ENCODE measurements around the gene EXD3. TPM values are rescaled to one million over a fixed set of nuclear protein-coding genes. Genes with fewer than 3 reads are reported as not detected.
A peak's percentile ranks its signal among the peaks of the same experiment; 100 is the strongest.
"Not testable (repeated sequence)": the region's sequence is repeated elsewhere in the genome, so short reads cannot be mapped to it uniquely, and the experiment has no call there.

EXD3 gene
- polyA plus RNA-seq, 2 of the 4 experiments (the other 2 are of a cell fraction): 3.4 to 4.5 TPM

DNA sequence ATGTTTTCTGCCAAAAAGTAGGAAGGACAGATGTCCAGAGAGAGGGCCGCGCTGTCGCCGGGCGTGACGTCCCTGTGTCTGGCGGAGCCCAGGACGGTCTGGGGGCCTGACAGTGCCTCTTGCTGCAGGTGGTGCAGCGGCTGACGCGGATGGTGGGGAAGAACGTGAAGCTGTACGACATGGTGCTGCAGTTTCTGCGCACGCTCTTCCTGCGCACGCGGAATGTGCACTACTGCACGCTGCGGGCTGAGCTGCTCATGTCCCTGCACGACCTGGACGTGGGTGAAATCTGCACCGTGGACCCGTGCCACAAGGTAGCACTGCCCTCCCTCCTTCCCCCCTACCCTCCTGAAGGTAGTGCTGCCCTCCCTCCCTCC lies 160.1 kb downstream of the EXD3 start:
- DNase-seq (ENCODE audit: low read depth in 1 of 2, low spot score in 1 of 2) (no peak), ATAC-seq (peak in 1 of 2 experiments; percentile 15; a peak in 3 of 6 replicates), FAIRE-seq (no peak)
- CTCF ChIA-PET: interaction anchor here (1.0 to 17.1 kb wide), 4 partner anchors 10 to 29 kb away, joined by 4 to 236 read pairs (median 26); partner anchors contain the start of genes STPG3 and TUBB4B
- POLR2A ChIA-PET: interaction anchor here (1.0 kb wide), 1 partner anchor 22 kb away, joined by 4 read pairs; no protein-coding TSS in a partner anchor
- H3K9me3 ChIP-seq: no peaks in the 10 kb centered on the region
- TF ChIP-seq POLR2A (IDR thresholded peaks at IDR 0.05; ENCODE audit: low read length): no peak
- TF ChIP-seq CEBPB (IDR thresholded peaks at IDR 0.05): no peak
- TF ChIP-seq, protein P1, sequence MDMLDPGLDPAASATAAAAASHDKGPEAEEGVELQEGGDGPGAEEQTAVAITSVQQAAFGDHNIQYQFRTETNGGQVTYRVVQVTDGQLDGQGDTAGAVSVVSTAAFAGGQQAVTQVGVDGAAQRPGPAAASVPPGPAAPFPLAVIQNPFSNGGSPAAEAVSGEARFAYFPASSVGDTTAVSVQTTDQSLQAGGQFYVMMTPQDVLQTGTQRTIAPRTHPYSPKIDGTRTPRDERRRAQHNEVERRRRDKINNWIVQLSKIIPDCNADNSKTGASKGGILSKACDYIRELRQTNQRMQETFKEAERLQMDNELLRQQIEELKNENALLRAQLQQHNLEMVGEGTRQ (IDR thresholded peaks at IDR 0.05): no peak
- no peak for TF ChIP-seq SREBF2 (IDR thresholded peaks at IDR 0.05)
- TF ChIP-seq JUN (IDR thresholded peaks at IDR 0.05): no peak
- TF ChIP-seq CBX8 (IDR thresholded peaks at IDR 0.05): no peak
- no peak for TF ChIP-seq ZC3H11A (IDR thresholded peaks at IDR 0.05)
- no peak for TF ChIP-seq HOXB5 (CRISPR knock-in tag; IDR thresholded peaks at IDR 0.05)
- TF ChIP-seq NR3C1 (IDR thresholded peaks at IDR 0.05): no peak
- TF ChIP-seq BHLHE40 (IDR thresholded peaks at IDR 0.05; ENCODE audit: low read depth, low read length): no peak
- TF ChIP-seq, protein P2, sequence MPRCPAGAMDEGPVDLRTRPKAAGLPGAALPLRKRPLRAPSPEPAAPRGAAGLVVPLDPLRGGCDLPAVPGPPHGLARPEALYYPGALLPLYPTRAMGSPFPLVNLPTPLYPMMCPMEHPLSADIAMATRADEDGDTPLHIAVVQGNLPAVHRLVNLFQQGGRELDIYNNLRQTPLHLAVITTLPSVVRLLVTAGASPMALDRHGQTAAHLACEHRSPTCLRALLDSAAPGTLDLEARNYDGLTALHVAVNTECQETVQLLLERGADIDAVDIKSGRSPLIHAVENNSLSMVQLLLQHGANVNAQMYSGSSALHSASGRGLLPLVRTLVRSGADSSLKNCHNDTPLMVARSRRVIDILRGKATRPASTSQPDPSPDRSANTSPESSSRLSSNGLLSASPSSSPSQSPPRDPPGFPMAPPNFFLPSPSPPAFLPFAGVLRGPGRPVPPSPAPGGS (IDR thresholded peaks at IDR 0.05): no peak
- no peak for TF ChIP-seq CHD2 (IDR thresholded peaks at IDR 0.05; ENCODE audit: low read length, partially characterized antibody)
- no peak for TF ChIP-seq NPAS2 (CRISPR knock-in tag; IDR thresholded peaks at IDR 0.05; ENCODE audit: borderline replicate concordance)
- no peak for TF ChIP-seq HOXA7 (CRISPR knock-in tag; IDR thresholded peaks at IDR 0.05)
- TF ChIP-seq PHF8 (IDR thresholded peaks at IDR 0.05; ENCODE audit: borderline replicate concordance, low read depth): no peak
- no peak for TF ChIP-seq MYC (IDR thresholded peaks at IDR 0.05; ENCODE audit: borderline replicate concordance, low read length)
- TF ChIP-seq FOSL2 (IDR thresholded peaks at IDR 0.05): no peak
- TF ChIP-seq FOSL2 (CRISPR knock-in tag; IDR thresholded peaks at IDR 0.05): no peak
- TF ChIP-seq, protein P3, sequence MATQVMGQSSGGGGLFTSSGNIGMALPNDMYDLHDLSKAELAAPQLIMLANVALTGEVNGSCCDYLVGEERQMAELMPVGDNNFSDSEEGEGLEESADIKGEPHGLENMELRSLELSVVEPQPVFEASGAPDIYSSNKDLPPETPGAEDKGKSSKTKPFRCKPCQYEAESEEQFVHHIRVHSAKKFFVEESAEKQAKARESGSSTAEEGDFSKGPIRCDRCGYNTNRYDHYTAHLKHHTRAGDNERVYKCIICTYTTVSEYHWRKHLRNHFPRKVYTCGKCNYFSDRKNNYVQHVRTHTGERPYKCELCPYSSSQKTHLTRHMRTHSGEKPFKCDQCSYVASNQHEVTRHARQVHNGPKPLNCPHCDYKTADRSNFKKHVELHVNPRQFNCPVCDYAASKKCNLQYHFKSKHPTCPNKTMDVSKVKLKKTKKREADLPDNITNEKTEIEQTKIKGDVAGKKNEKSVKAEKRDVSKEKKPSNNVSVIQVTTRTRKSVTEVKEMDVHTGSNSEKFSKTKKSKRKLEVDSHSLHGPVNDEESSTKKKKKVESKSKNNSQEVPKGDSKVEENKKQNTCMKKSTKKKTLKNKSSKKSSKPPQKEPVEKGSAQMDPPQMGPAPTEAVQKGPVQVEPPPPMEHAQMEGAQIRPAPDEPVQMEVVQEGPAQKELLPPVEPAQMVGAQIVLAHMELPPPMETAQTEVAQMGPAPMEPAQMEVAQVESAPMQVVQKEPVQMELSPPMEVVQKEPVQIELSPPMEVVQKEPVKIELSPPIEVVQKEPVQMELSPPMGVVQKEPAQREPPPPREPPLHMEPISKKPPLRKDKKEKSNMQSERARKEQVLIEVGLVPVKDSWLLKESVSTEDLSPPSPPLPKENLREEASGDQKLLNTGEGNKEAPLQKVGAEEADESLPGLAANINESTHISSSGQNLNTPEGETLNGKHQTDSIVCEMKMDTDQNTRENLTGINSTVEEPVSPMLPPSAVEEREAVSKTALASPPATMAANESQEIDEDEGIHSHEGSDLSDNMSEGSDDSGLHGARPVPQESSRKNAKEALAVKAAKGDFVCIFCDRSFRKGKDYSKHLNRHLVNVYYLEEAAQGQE (IDR thresholded peaks at IDR 0.05): no peak
- no peak for TF ChIP-seq ZNF302 (CRISPR knock-in tag; IDR thresholded peaks at IDR 0.05)
- TF ChIP-seq HOXB13 (CRISPR knock-in tag; IDR thresholded peaks at IDR 0.05; ENCODE audit: low read depth): no peak
- peaks cover 4% of the 10 kb centered on the region; the same call in 2 of the 3 replicates for H3K4me1 ChIP-seq
- no peak overlapping the region for H3K4me2 ChIP-seq
- WGBS (ENCODE audit: missing lambda C conversion rate): 90% methylated on average over 24 of the region's 24 CpGs
- no peak overlapping the region for H3K27ac ChIP-seq
- no peak overlapping the region for H3K4me3 ChIP-seq

DNA sequence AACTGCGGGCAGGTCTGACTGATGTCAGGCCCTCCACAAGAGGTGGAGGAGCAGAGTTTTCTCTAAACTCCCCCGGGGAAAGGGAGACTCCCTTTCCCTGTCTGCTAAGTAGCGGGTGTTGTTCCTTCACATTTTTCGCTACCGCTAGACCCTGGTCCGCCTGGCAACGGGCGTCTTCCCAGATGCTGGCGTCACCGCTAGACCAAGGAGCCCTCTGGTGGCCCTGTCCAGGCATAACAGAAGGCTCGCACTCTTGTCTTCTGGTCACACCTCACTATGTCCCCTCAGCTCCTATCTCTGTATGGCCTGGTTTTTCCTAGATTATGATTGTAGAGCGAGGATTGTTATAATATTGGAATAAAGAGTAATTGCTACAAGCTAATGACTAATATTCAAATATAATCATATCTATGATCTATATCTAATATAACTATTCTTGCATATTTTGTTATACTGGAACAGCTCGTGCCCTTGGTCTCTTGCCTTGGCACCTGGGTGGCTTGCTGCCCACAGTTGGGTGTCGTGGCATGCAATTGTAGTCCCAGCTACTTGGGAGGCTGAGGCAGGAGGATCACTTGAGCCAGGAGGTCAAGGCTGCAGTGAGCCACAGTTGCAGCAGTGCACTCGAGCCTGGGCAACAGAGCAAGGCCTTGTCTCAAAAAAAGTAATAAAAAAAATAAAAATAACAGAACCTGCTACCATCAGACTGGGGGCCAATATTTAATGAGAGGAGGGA lies 160.6 kb downstream of the EXD3 start:
- ChIA-PET POLR2A (interaction anchor here (1.0 kb wide), 1 partner anchor 22 kb away, joined by 4 read pairs; no protein-coding TSS in a partner anchor), CTCF (interaction anchor here (1.0 to 17.1 kb wide), 5 partner anchors 11 to 36 kb away, joined by 3 to 236 read pairs (median 9); partner anchors contain the start of genes RNF224, STPG3 and TUBB4B)
- H3K9me3 ChIP-seq, H3K4me1 ChIP-seq, FAIRE-seq, H3K27ac ChIP-seq, H3K4me3 ChIP-seq, H3K4me2 ChIP-seq: not testable (repeated sequence)
- DNase-seq (ENCODE audit: low read depth in 1 of 2, low spot score in 1 of 2) (peak in 1 of 2 experiments; percentile 51), ATAC-seq (peak in 1 of 2 experiments; percentile 64; a peak in 3 of 6 replicates)
- 25% methylated on average over 15 of the region's 15 CpGs for WGBS (ENCODE audit: missing lambda C conversion rate)
- TF ChIP-seq RAD21 (conservative IDR thresholded peaks at IDR 0.05 in 1 of 2, IDR thresholded peaks at IDR 0.05 in 1 of 2) (peak in 1 of 2 experiments; percentile 31; a peak in 2 of 5 replicates), RFX5 (IDR thresholded peaks at IDR 0.05) (peak; percentile 53; the same call in 1 of the 2 replicates), SMC3 (IDR thresholded peaks at IDR 0.05) (0 out of 3 replicates have a peak, but pooled peaks have one; percentile 18)
- TF ChIP-seq, protein P4, sequence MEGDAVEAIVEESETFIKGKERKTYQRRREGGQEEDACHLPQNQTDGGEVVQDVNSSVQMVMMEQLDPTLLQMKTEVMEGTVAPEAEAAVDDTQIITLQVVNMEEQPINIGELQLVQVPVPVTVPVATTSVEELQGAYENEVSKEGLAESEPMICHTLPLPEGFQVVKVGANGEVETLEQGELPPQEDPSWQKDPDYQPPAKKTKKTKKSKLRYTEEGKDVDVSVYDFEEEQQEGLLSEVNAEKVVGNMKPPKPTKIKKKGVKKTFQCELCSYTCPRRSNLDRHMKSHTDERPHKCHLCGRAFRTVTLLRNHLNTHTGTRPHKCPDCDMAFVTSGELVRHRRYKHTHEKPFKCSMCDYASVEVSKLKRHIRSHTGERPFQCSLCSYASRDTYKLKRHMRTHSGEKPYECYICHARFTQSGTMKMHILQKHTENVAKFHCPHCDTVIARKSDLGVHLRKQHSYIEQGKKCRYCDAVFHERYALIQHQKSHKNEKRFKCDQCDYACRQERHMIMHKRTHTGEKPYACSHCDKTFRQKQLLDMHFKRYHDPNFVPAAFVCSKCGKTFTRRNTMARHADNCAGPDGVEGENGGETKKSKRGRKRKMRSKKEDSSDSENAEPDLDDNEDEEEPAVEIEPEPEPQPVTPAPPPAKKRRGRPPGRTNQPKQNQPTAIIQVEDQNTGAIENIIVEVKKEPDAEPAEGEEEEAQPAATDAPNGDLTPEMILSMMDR (IDR thresholded peaks at IDR 0.05): peak; percentile 32
